Esophagus squamous epithelium (tissue), 5 donors: Measurements from ENCODE around the gene IGFBP7. TPM values are rescaled to one million over a fixed set of nuclear protein-coding genes. Genes with fewer than 3 reads are reported as not detected.

ENCODE experiments used
- DNase-seq: peaks from one replicate; lab custom pipeline; 2025; lab: John Stamatoyannopoulos, UW
- H3K27ac ChIP-seq, 4 donors: fragments of 200-600 bp; sonication (generic); one replicate each; pipeline ENCODE4 v1.5.1; 2016 to 2019; ENCODE audit warnings: mild to moderate bottlenecking in 1 of 4
- H3K27me3 ChIP-seq, 4 donors: fragments of 200-600 bp; sonication (generic); 1 replicate in 3 of 4; 2 replicates in 1 of 4; pipeline versions ENCODE4 v1.5.1 to v1.6.0; 2017 to 2021; ENCODE audit warnings: antibody characterized with exemption in 1 of 4
- H3K36me3 ChIP-seq, 3 donors: fragments of 200-600 bp; sonication (generic); one replicate each; pipeline ENCODE4 v1.5.1; 2016 to 2019
- H3K4me1 ChIP-seq, 3 donors: fragments of 200-600 bp; sonication (generic); one replicate each; pipeline ENCODE4 v1.5.1; 2017 to 2019
- H3K4me3 ChIP-seq, 4 donors: fragments of 200-600 bp; sonication (generic); 1 replicate in 3 of 4; 2 replicates in 1 of 4; pipeline ENCODE4 v1.5.1; 2016 to 2019; ENCODE audit warnings: mild to moderate bottlenecking in 2 of 4, moderate library complexity in 1 of 4
- H3K9me3 ChIP-seq, 3 donors: fragments of 200-600 bp; sonication (generic); one replicate each; pipeline ENCODE4 v1.5.1; 2016 to 2019
- CTCF ChIP-seq, 6 experiments: fragments of 450-650 bp in 4 of 6; fragments of 200-600 bp in 2 of 6; sonication (generic) in 2 of 6; IDR thresholded peaks; one replicate each; pipeline ENCODE4 v1.5.1; 2016 to 2019; ENCODE audit warnings: antibody characterized with exemption in 6 of 6, mild to moderate bottlenecking in 4 of 6, moderate library complexity in 4 of 6
- POLR2A ChIP-seq, 4 donors: fragments of 450-650 bp; IDR thresholded peaks; one replicate each; pipeline ENCODE4 v1.6.1; 2017; ENCODE audit warnings: antibody characterized with exemption in 4 of 4, mild to moderate bottlenecking in 4 of 4, moderate library complexity in 3 of 4
- WGBS, 2 donors: methylation state at CpG; one replicate each; pipeline ENCODE4 v1.1.5; 2018; 5-methylcytosine and 5-hydroxymethylcytosine counted together
- intact Hi-C: fragments of 100-400 bp; cut with DNase I; formaldehyde crosslinking; loops from one replicate; pipeline ENCODE4 v1.15.0; 2022
- total RNA-seq, 4 donors: library from RNA; depleted of rRNA; stranded (reverse); fragments of >200 nt; gene quantifications; one replicate each; pipeline ENCODE4 v1.1.0, GENCODE V29; 2016
- donor health status: DM: yes; HTN: yes; CAD: no.

The IGFBP7 gene
- total RNA-seq, 4 donors from 2014 or later, result 26.4 to 135 (median 91.3) TPM

DNA sequence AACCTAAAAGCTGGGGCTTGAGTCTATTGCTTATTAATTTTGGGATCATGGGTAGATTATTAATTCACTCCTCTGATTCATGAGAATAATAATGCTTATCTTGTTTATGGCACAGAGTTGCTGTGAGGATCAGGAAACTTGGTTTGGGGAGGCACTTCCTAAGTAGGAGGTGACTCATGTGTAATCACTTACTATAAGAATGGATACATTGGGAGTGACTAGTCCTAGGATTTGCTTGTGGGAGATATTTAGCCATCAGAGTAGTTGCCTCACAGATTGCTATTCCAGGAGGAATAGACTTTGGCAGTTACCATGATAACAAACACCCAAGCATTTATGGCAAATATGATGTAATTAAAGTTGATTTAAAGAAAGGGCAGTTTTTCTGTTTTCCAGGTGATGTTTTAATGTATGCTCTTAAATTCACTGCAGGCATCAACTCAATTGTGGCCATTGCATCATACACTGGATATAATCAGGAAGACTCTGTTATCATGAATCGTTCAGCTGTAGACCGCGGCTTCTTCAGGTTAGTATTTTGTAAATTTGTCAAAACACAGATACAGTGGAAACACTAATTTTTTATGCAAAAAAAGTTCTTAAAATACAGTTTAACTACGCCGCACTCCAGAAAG lies 89.6 kb downstream of the IGFBP7 start:
- 92 to 94% methylated on average over 5 of the region's 5 CpGs for WGBS, 2 donors
- H3K27ac ChIP-seq, result no peak overlapping the region
- intact Hi-C loops, result no loop called here

DNA sequence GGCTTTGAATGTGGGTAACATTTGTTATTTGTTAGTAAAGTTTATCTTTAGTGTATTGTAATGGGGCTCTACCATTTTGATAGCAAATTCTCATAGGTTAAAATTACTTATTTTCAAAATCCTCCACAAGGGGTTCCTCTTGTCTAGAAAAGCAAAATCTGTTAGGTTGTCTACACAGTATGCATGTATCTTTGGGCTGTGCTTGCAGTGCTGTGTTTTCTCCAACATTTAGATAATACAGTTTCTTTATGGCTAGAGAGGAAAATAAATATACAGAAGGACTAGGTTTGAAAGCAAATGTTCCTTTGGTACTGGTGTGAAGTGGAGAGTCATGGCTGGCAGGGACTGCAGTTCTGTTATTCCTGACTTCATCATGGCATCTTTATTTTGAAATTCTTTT lies 91.2 kb downstream of the IGFBP7 start:
- H3K9me3 ChIP-seq, result no peaks in the 10 kb centered on the region
- H3K36me3 ChIP-seq, result peaks cover 19 to 100% (median 20%) of the 10 kb centered on the region in 3 donors
- peaks cover 0 to 12% (median 0%) of the 10 kb centered on the region in 3 donors for H3K4me1 ChIP-seq
- no peak for DNase-seq
- TF ChIP-seq CTCF (IDR thresholded peaks at IDR 0.05), result no peak
- H3K4me3 ChIP-seq, result no peak overlapping the region
- no peak overlapping the region for H3K27ac ChIP-seq
- intact Hi-C loops, result no loop called here
- H3K27me3 ChIP-seq, result no peaks in the 10 kb centered on the region

More for the DNA sequence above, 89.6 kb downstream of the IGFBP7 start:
- H3K27me3 ChIP-seq, result no peaks in the 10 kb centered on the region
- H3K36me3 ChIP-seq, result peaks cover 16 to 100% (median 20%) of the 10 kb centered on the region in 3 donors
- H3K4me3 ChIP-seq, result no peak overlapping the region
- TF ChIP-seq CTCF (IDR thresholded peaks at IDR 0.05), result no peak
- peaks cover 0 to 12% (median 0%) of the 10 kb centered on the region in 3 donors for H3K4me1 ChIP-seq
- H3K9me3 ChIP-seq, result no peaks in the 10 kb centered on the region
- DNase-seq, result no peak

- no peak for DNase-seq
- no peak overlapping the region for H3K27ac ChIP-seq
- H3K9me3 ChIP-seq, result no peaks in the 10 kb centered on the region
- H3K36me3 ChIP-seq, result peaks cover 6 to 100% (median 37%) of the 10 kb centered on the region in 3 donors
- H3K27me3 ChIP-seq, result no peaks in the 10 kb centered on the region
- TF ChIP-seq CTCF (IDR thresholded peaks at IDR 0.05) (no peak), POLR2A (IDR thresholded peaks at IDR 0.05) (no peak)
- WGBS, 2 donors, result 82 to 89% methylated on average over 4 of the region's 4 CpGs
- H3K4me3 ChIP-seq, result no peak overlapping the region
- no peaks in the 10 kb centered on the region for H3K4me1 ChIP-seq
- intact Hi-C loops, result no loop called here
Measured at GRCh38 chr4:57013543-57014120, 96.6 kb downstream of the IGFBP7 start.

DNA sequence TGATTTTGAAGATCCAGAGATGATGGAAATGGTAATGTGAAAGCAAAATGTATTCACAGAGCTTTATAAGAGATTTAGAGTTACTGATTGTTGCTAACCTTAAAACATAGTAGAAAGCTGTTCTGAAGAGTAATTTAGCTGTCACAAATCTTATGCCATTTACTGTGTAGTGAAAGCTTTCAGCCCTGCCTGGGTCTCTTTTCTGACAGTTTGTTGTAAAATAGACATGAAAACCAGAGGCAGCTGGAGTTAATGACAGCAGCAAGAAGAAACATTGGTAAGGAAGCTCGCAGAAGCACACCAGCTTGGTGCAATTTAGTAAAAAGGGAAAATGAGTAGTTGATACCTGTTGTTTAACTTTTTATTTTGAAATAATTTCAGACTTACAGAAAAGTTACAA lies 110.4 kb downstream of the IGFBP7 start:
- 86 to 96% methylated on average over 1 of the region's 1 CpG for WGBS, 2 donors
- intact Hi-C loops, result no loop called here
- Histone ChIP-seq H3K27me3 (no peaks in the 10 kb centered on the region), H3K36me3 (peaks cover 4 to 98% (median 31%) of the 10 kb centered on the region in 3 donors), H3K9me3 (no peaks in the 10 kb centered on the region), H3K27ac (no peak overlapping the region), H3K4me3 (no peak overlapping the region), H3K4me1 (peaks cover 0 to 12% (median 11%) of the 10 kb centered on the region in 3 donors)
- DNase-seq, result no peak
- TF ChIP-seq POLR2A (IDR thresholded peaks at IDR 0.05) (no peak), CTCF (IDR thresholded peaks at IDR 0.05) (no peak)

GRCh38 chr4:56995525-56995924 lies 114.7 kb downstream of the IGFBP7 start:
- peaks cover 0 to 12% (median 11%) of the 10 kb centered on the region in 3 donors for H3K4me1 ChIP-seq
- intact Hi-C loops, result no loop called here
- H3K27me3 ChIP-seq, result no peaks in the 10 kb centered on the region
- H3K4me3 ChIP-seq, result no peak overlapping the region
- peaks cover 0 to 97% (median 35%) of the 10 kb centered on the region in 3 donors for H3K36me3 ChIP-seq
- WGBS, 2 donors, result 28 to 37% methylated on average over 7 of the region's 7 CpGs
- peak overlapping the region in 3 of 4 donors; percentile 19 to 61 (median 48) for H3K27ac ChIP-seq
- DNase-seq, result no peak
- no peak for TF ChIP-seq CTCF (IDR thresholded peaks at IDR 0.05)
- no peak for TF ChIP-seq POLR2A (IDR thresholded peaks at IDR 0.05)
- no peaks in the 10 kb centered on the region for H3K9me3 ChIP-seq
